Measurements from ENCODE around the gene GRAMD2B. TPM values are rescaled to one million over a fixed set of nuclear protein-coding genes. Genes with fewer than 3 reads are reported as not detected.
A peak's percentile ranks its signal among the peaks of the same experiment; 100 is the strongest.

GRAMD2B gene
- total RNA-seq, 6 experiments from 2014 or later: 69.2 to 154 (median 80.5) TPM

DNA sequence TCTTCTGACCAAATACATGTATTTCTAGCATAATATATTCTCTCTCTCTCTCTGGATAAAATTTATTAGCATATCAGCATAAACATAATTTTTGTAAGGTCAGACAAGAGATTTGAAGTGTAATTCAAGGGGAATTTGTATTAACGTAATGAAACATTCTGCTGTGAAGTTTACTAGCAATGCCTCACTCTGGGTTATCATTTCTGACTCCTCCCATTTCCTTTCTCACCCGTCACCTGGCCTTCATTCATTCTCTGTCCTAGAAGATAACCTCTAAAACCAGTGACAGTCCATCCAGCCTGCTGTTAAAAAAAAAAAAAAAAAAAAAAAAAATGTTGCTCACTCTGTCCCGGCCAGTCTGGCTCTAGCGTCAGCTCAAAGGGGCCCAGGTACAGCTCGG lies 27.1 kb downstream of the GRAMD2B start:
- H3K9me3 Mint-ChIP-seq: no peaks in the 10 kb centered on the region
- H3K4me3 Mint-ChIP-seq: peak overlapping the region; percentile 81
- peaks cover 77% of the 10 kb centered on the region for H3K36me3 Mint-ChIP-seq (ENCODE audit: low read depth)
- TF ChIP-seq, protein P1, sequence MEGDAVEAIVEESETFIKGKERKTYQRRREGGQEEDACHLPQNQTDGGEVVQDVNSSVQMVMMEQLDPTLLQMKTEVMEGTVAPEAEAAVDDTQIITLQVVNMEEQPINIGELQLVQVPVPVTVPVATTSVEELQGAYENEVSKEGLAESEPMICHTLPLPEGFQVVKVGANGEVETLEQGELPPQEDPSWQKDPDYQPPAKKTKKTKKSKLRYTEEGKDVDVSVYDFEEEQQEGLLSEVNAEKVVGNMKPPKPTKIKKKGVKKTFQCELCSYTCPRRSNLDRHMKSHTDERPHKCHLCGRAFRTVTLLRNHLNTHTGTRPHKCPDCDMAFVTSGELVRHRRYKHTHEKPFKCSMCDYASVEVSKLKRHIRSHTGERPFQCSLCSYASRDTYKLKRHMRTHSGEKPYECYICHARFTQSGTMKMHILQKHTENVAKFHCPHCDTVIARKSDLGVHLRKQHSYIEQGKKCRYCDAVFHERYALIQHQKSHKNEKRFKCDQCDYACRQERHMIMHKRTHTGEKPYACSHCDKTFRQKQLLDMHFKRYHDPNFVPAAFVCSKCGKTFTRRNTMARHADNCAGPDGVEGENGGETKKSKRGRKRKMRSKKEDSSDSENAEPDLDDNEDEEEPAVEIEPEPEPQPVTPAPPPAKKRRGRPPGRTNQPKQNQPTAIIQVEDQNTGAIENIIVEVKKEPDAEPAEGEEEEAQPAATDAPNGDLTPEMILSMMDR (IDR thresholded peaks at IDR 0.05): no peak
- DNase-seq: no peak
- H3K27me3 Mint-ChIP-seq (ENCODE audit: insufficient read depth): peaks cover 12% of the 10 kb centered on the region
- H3K4me1 Mint-ChIP-seq (ENCODE audit: low read depth): peaks cover 99% of the 10 kb centered on the region
- peak overlapping the region; percentile 99 for H3K27ac Mint-ChIP-seq

DNA sequence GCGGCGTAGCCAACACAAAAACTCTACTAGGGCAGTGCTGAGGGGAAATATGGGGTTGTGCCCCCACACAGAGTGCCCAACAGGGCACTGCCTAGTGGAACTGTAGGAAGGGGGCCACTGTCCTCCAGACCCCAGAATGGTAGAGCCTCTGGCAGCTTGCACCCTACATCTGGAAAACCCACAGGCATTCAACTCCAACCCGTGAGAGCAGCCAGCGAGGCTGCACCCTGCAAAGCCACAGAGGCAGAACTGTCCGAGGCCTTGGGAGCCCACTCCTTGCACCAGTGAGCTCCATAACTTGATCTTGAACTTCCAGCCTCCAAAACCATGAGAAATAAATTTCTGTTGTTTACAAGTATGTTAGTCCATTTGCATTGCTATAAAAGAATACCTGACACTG lies 27.7 kb downstream of the GRAMD2B start:
- TF ChIP-seq, protein P1 (IDR thresholded peaks at IDR 0.05): no peak
- peak overlapping the region; percentile 99 for H3K27ac Mint-ChIP-seq
- H3K4me1 Mint-ChIP-seq (ENCODE audit: low read depth): peaks cover 99% of the 10 kb centered on the region
- DNase-seq: no peak
- H3K9me3 Mint-ChIP-seq: no peaks in the 10 kb centered on the region
- peaks cover 12% of the 10 kb centered on the region for H3K27me3 Mint-ChIP-seq (ENCODE audit: insufficient read depth)
- H3K4me3 Mint-ChIP-seq: no peak overlapping the region
- peaks cover 78% of the 10 kb centered on the region for H3K36me3 Mint-ChIP-seq (ENCODE audit: low read depth)

DNA sequence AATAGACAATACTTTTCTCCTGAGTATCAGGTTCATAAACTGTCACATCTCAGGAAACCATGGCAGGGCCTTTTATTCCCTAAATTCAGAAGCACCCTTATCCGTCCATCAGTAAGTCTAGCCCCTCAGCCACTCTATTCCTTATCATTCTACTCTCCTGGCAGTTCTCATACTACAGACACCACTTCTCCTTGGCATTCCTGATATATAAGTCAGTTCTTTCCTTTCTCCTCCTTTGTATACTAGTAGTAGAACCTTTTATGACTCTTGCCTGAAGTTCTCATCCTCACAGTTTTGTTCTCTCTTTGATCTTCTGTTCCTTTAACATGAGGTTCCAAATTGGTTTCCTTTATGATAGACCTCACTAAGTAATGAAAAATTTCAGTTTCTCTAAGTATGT lies 29.3 kb downstream of the GRAMD2B start:
- Mint-ChIP-seq H3K27ac (peak overlapping the region; percentile 81), H3K36me3 (ENCODE audit: low read depth) (peaks cover 85% of the 10 kb centered on the region), H3K4me3 (peak overlapping the region; percentile 14; the same call in 1 of the 2 replicates), H3K9me3 (no peaks in the 10 kb centered on the region), H3K4me1 (ENCODE audit: low read depth) (peaks cover 96% of the 10 kb centered on the region), H3K27me3 (ENCODE audit: insufficient read depth) (peaks cover 12% of the 10 kb centered on the region)
- TF ChIP-seq, protein P1 (IDR thresholded peaks at IDR 0.05): no peak
- no peak for DNase-seq

DNA sequence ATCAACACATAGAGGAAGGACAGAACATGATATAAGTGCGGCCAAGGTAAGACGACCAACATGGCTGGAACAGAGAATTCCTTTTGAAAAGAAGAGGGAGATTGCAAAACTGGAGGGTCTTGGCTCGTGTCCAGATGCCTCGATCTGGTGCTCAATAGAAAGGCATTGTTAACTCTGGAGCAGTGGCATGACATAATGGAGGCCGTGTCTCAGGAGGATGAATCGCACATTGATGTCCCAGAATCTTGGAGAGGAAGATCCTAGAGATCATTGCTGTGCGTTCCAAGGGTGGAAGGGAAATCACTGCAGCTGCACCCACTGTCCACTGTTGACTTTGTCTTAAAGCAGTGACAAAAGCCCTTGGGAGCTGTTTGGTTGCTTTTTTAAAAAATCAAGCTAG lies 30.9 kb downstream of the GRAMD2B start:
- TF ChIP-seq, protein P1 (IDR thresholded peaks at IDR 0.05): no peak
- DNase-seq: no peak
- Mint-ChIP-seq H3K27ac (peak overlapping the region; percentile 67; the same call in 1 of the 2 replicates), H3K9me3 (no peaks in the 10 kb centered on the region), H3K36me3 (ENCODE audit: low read depth) (peaks cover 85% of the 10 kb centered on the region), H3K4me1 (ENCODE audit: low read depth) (peaks cover 91% of the 10 kb centered on the region), H3K4me3 (peak overlapping the region; percentile 7; the same call in 1 of the 2 replicates), H3K27me3 (ENCODE audit: insufficient read depth) (peaks cover 19% of the 10 kb centered on the region)

DNA sequence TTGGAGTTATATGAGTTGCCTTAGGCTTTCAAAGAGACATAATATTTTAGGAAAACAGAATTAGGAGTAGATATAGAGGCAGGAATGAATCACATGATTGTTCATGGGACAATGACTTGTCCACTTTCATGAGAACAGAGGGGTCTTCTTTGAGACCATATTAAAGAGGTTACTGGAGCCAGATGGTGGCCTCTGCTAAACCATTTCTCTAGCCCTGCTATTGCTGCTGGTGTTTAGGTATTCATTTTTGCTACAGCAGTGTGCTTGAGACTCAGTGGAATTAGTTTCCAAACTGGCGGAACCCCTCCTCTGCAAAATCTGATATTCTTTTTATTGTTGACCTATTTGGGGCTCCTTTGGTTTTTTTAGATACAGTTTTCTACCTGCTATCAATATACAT lies 31.3 kb downstream of the GRAMD2B start:
- Mint-ChIP-seq H3K4me1 (ENCODE audit: low read depth) (peaks cover 87% of the 10 kb centered on the region), H3K36me3 (ENCODE audit: low read depth) (peaks cover 86% of the 10 kb centered on the region), H3K27ac (peak overlapping the region; percentile 69), H3K27me3 (ENCODE audit: insufficient read depth) (peaks cover 19% of the 10 kb centered on the region), H3K4me3 (0 out of 2 replicates have a peak overlapping the region, but pooled peaks have one; percentile 7), H3K9me3 (no peaks in the 10 kb centered on the region)
- TF ChIP-seq, protein P1 (IDR thresholded peaks at IDR 0.05): no peak
- no peak for DNase-seq
